NCI-H2227 treated with DMSO at 0.1 percent for 48 hours (cell line): Measurements from ENCODE around the gene PALMD.

Experiments used
- DNase-seq: peaks from one replicate; lab custom pipeline; 2025; lab: John Stamatoyannopoulos, UW

The PALMD gene

GRCh38 chr1:99634971-99635624, 10.8 kb upstream of the PALMD start:
- no peak for DNase-seq

GRCh38 chr1:99635664-99636063, 10.2 kb upstream of the PALMD start:
- DNase-seq: no peak

GRCh38 chr1:99636647-99637175, 9.2 kb upstream of the PALMD start:
- DNase-seq: no peak

GRCh38 chr1:99638853-99639252, 7.1 kb upstream of the PALMD start:
- DNase-seq: no peak

GRCh38 chr1:99639408-99639807, 6.5 kb upstream of the PALMD start:
- DNase-seq: no peak

GRCh38 chr1:99639945-99640344, 6.0 kb upstream of the PALMD start:
- DNase-seq: no peak

- DNase-seq: no peak
These were observed 5.2 kb upstream of the PALMD start for GRCh38 chr1:99640672-99641071.

GRCh38 chr1:99641558-99641957, 4.4 kb upstream of the PALMD start:
- DNase-seq: no peak

GRCh38 chr1:99642053-99642452, 3.9 kb upstream of the PALMD start:
- no peak for DNase-seq

GRCh38 chr1:99643021-99643779, 2.7 kb upstream of the PALMD start:
- DNase-seq: no peak

GRCh38 chr1:99644279-99645004, 1.5 kb upstream of the PALMD start:
- no peak for DNase-seq

GRCh38 chr1:99645203-99645602, 710 bp upstream of the PALMD start:
- no peak for DNase-seq

GRCh38 chr1:99646868-99647267, 955 bp downstream of the PALMD start:
- DNase-seq: no peak

GRCh38 chr1:99647490-99647889, 1.6 kb downstream of the PALMD start:
- DNase-seq: no peak

- DNase-seq: no peak
These were observed 2.2 kb downstream of the PALMD start for GRCh38 chr1:99648107-99648506.

GRCh38 chr1:99650030-99650429, 4.1 kb downstream of the PALMD start:
- no peak for DNase-seq

- DNase-seq: no peak
These were observed 5.0 kb downstream of the PALMD start for GRCh38 chr1:99650773-99651437.

- DNase-seq: no peak
These were observed 7.0 kb downstream of the PALMD start for GRCh38 chr1:99652881-99653281.

- DNase-seq: no peak
These were observed 9.5 kb downstream of the PALMD start for GRCh38 chr1:99655376-99655775.

GRCh38 chr1:99656701-99657100, 10.8 kb downstream of the PALMD start:
- no peak for DNase-seq

- no peak for DNase-seq
These were observed 11.5 kb downstream of the PALMD start for GRCh38 chr1:99657213-99658030.

GRCh38 chr1:99658031-99658290, 12.0 kb downstream of the PALMD start:
- no peak for DNase-seq
